Testis (tissue), 3 donors: ENCODE measurements around the gene CRTAC1. TPM values are rescaled to one million over a fixed set of nuclear protein-coding genes. Genes with fewer than 3 reads are reported as not detected.

Experiments used
- DNase-seq: peaks from one replicate; pipeline ENCODE4 v3.0.0-alpha.2; 2019
- H3K27ac ChIP-seq, 2 donors: fragments of 200-600 bp; sonication (generic); one replicate each; pipeline ENCODE4 v1.5.1; 2019
- H3K27me3 ChIP-seq: fragments of 200-600 bp; sonication (generic); one replicate; pipeline ENCODE4 v1.5.1; 2019
- H3K36me3 ChIP-seq: fragments of 200-600 bp; sonication (generic); one replicate; pipeline ENCODE4 v1.5.1; 2017; ENCODE audit warnings: low read depth; ENCODE audit errors: missing control alignments
- H3K4me1 ChIP-seq: fragments of 200-600 bp; sonication (generic); one replicate; pipeline ENCODE4 v1.5.1; 2019
- H3K4me3 ChIP-seq, 2 donors: fragments of 200-600 bp; sonication (generic); one replicate each; pipeline ENCODE4 v1.5.1; 2017 to 2019
- H3K9me3 ChIP-seq: fragments of 200-600 bp; sonication (generic); one replicate; pipeline ENCODE4 v1.5.1; 2017
- POLR2A ChIP-seq: fragments of 450-650 bp; IDR thresholded peaks from one replicate; pipeline ENCODE4 v1.6.1; 2017; ENCODE audit warnings: antibody characterized with exemption, mild to moderate bottlenecking, moderate library complexity
- WGBS, 2 donors: methylation state at CpG; one replicate each; pipeline ENCODE4 v1.1.5; 2018; 5-methylcytosine and 5-hydroxymethylcytosine counted together
- intact Hi-C: fragments of 100-400 bp; cut with DNase I; formaldehyde crosslinking; loops from one replicate; pipeline ENCODE4 v1.15.1; 2023; ENCODE audit warnings: low total_unique reads
- polyA plus RNA-seq: library from polyadenylated mRNA; stranded (reverse); fragments of 350-450 nt; fragmentation: Illumina TruSeq; extraction: RNeasy Lipid Tissue Mini Kit (QIAGEN cat#74804); gene quantifications from one replicate; pipeline ENCODE4 v1.2.3, GENCODE V29; 2014; ENCODE audit warnings: low read depth, low replicate concordance; ENCODE audit not compliant: insufficient read depth
- total RNA-seq, 2 donors: library from RNA; depleted of rRNA; stranded (reverse); fragments of >200 nt; gene quantifications; one replicate each; pipeline ENCODE4 v1.2.3, GENCODE V29; 2016
- TF ChIP-seq, protein P1 (sequence below), 3 experiments: fragments of 450-650 bp in 2 of 3; fragments of 200-600 bp in 1 of 3; sonication (generic) in 1 of 3; IDR thresholded peaks; one replicate each; pipeline ENCODE4 v1.5.1; 2016 to 2019; ENCODE audit warnings: antibody characterized with exemption in 3 of 3, mild to moderate bottlenecking in 2 of 3, moderate library complexity in 1 of 3

The CRTAC1 gene
- total and polyA plus RNA-seq, 3 donors from 2014 or later, result 7.5 to 12.2 (median 11.5) TPM

- Histone ChIP-seq H3K27me3 (no peaks in the 10 kb centered on the region), H3K36me3 (no peaks in the 10 kb centered on the region), H3K9me3 (no peaks in the 10 kb centered on the region), H3K27ac (no peak overlapping the region), H3K4me1 (no peaks in the 10 kb centered on the region), H3K4me3 (no peak overlapping the region)
- WGBS, 2 donors, result 58 to 59% methylated on average over 7 to 12 of the region's 12 CpGs
- no peak for DNase-seq
- TF ChIP-seq, protein P1, sequence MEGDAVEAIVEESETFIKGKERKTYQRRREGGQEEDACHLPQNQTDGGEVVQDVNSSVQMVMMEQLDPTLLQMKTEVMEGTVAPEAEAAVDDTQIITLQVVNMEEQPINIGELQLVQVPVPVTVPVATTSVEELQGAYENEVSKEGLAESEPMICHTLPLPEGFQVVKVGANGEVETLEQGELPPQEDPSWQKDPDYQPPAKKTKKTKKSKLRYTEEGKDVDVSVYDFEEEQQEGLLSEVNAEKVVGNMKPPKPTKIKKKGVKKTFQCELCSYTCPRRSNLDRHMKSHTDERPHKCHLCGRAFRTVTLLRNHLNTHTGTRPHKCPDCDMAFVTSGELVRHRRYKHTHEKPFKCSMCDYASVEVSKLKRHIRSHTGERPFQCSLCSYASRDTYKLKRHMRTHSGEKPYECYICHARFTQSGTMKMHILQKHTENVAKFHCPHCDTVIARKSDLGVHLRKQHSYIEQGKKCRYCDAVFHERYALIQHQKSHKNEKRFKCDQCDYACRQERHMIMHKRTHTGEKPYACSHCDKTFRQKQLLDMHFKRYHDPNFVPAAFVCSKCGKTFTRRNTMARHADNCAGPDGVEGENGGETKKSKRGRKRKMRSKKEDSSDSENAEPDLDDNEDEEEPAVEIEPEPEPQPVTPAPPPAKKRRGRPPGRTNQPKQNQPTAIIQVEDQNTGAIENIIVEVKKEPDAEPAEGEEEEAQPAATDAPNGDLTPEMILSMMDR (IDR thresholded peaks at IDR 0.05), result no peak
- TF ChIP-seq POLR2A, result no peak
- intact Hi-C loops, result no loop called here
These were observed 141.7 kb downstream of the CRTAC1 start for GRCh38 chr10:97888641-97889262.

- H3K4me3 ChIP-seq, result no peak overlapping the region
- no peaks in the 10 kb centered on the region for H3K9me3 ChIP-seq
- no peak overlapping the region for H3K27ac ChIP-seq
- no peaks in the 10 kb centered on the region for H3K36me3 ChIP-seq
- no peaks in the 10 kb centered on the region for H3K27me3 ChIP-seq
- intact Hi-C loops, result no loop called here
- H3K4me1 ChIP-seq, result no peaks in the 10 kb centered on the region
- 91 to 94% methylated on average over 7 of the region's 7 CpGs for WGBS, 2 donors
- no peak for TF ChIP-seq POLR2A
- TF ChIP-seq, protein P1 (IDR thresholded peaks at IDR 0.05), result no peak
- no peak for DNase-seq
These were observed 142.3 kb downstream of the CRTAC1 start for GRCh38 chr10:97888134-97888533.

- Histone ChIP-seq H3K27ac (no peak overlapping the region), H3K4me1 (no peaks in the 10 kb centered on the region), H3K4me3 (no peak overlapping the region), H3K9me3 (no peaks in the 10 kb centered on the region), H3K27me3 (no peaks in the 10 kb centered on the region), H3K36me3 (no peaks in the 10 kb centered on the region)
- intact Hi-C loops, result no loop called here
- 86 to 89% methylated on average over 6 of the region's 6 CpGs for WGBS, 2 donors
- no peak for DNase-seq
- TF ChIP-seq, protein P1 (IDR thresholded peaks at IDR 0.05), result no peak
- TF ChIP-seq POLR2A, result no peak
These were observed 143.0 kb downstream of the CRTAC1 start for GRCh38 chr10:97887399-97887798.

DNA sequence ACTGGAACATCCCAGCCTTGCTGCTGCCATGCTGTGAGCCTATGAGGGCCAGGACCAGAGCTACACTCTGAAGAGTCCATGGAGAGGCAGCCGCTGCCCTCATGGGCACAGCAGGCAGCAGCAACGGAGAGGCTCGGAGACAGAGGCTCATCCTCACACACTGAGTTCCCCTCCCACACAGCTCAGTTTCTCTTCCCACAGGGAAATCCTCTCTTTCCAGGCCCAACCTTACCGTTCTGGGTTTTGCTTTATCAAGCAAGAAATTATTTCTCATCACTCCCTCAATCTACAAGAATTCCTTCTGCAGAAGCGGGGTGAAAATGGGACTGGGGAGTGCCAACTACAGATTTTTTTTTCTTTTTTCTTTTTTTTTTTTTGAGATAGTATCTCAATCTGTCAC, 144.1 kb downstream of the CRTAC1 start:
- intact Hi-C loops, result no loop called here
- no peak for DNase-seq
- Histone ChIP-seq H3K27ac (no peak overlapping the region), H3K36me3 (no peaks in the 10 kb centered on the region), H3K4me3 (no peak overlapping the region), H3K4me1 (no peaks in the 10 kb centered on the region), H3K9me3 (no peaks in the 10 kb centered on the region), H3K27me3 (no peaks in the 10 kb centered on the region)
- no peak for TF ChIP-seq POLR2A
- TF ChIP-seq, protein P1 (IDR thresholded peaks at IDR 0.05), result no peak
- WGBS, 2 donors, result 56 to 71% methylated on average over 5 of the region's 5 CpGs

DNA sequence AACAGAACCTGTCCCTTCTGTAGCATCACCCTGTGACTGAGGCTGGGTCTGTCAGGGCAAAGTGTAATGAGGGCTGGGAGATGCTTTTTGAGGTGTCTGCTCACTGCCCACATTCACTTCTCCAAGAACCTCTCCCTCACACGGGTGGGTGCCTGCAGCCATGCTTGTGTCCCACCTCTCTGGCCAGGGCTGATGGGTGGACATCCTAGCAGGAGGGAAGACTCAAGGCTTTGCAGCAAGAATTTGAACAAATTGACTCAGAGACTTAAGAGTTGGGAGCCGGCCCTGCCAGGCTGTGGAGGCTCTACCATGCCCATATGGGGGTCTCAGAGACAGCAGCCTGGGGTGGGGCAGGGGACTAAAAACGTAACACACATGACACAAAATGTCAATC, 147.3 kb downstream of the CRTAC1 start:
- intact Hi-C loops, result no loop called here
- H3K36me3 ChIP-seq, result no peaks in the 10 kb centered on the region
- H3K27ac ChIP-seq, result no peak overlapping the region
- no peak for TF ChIP-seq POLR2A
- TF ChIP-seq, protein P1 (IDR thresholded peaks at IDR 0.05), result no peak
- H3K27me3 ChIP-seq, result no peaks in the 10 kb centered on the region
- no peak for DNase-seq
- H3K9me3 ChIP-seq, result no peaks in the 10 kb centered on the region
- WGBS, 2 donors, result 71 to 86% methylated on average over 2 to 3 of the region's 3 CpGs
- no peak overlapping the region for H3K4me3 ChIP-seq
- no peaks in the 10 kb centered on the region for H3K4me1 ChIP-seq
